ENCODE data around the gene FBXW7.

FBXW7 gene

GRCh38 chr4:152524427-152524826, 11.5 kb downstream of the FBXW7 start:
- H3K4me3 ChIP-seq (ENCODE audit: low read length, poor library complexity, severe bottlenecking): no peak overlapping the region
- H3K4me1 ChIP-seq (ENCODE audit: insufficient read depth, low read length, poor library complexity, severe bottlenecking): peaks cover 60% of the 10 kb centered on the region
- no peaks in the 10 kb centered on the region for H3K9me2 ChIP-seq (replicated peaks; ENCODE audit: low read depth, low read length)
- TF ChIP-seq CTCF (conservative IDR thresholded peaks at IDR 0.05; ENCODE audit: low read length) (no peak), EZH2phosphoT487 (IDR thresholded peaks at IDR 0.05; ENCODE audit: borderline replicate concordance) (no peak)
- no peaks in the 10 kb centered on the region for H3K36me3 ChIP-seq (ENCODE audit: insufficient read depth, low read length)
- no peak overlapping the region for H3K9ac ChIP-seq (ENCODE audit: low read depth, low read length, poor library complexity, severe bottlenecking)
- H2AFZ ChIP-seq (ENCODE audit: low read length): no peak overlapping the region
- no peaks in the 10 kb centered on the region for H3K9me3 ChIP-seq (ENCODE audit: insufficient read depth, low read depth, low read length)
- peak overlapping the region; percentile 30 for H3K4me2 ChIP-seq (ENCODE audit: low read depth, low read length, poor library complexity, severe bottlenecking)
- H3K27me3 ChIP-seq (ENCODE audit: insufficient read depth, low read length, poor library complexity, severe bottlenecking): no peaks in the 10 kb centered on the region
- peaks cover 50% of the 10 kb centered on the region for H4K20me1 ChIP-seq (ENCODE audit: insufficient read depth, low read length, poor library complexity, severe bottlenecking)
- 0 out of 2 replicates have a peak, but pooled peaks cover 3% of the 10 kb centered on the region for H3F3A ChIP-seq (ENCODE audit: low read depth)
- peaks cover 95% of the 10 kb centered on the region for H3K79me2 ChIP-seq (ENCODE audit: insufficient read depth, low read length)

GRCh38 chr4:152523731-152524130, 12.2 kb downstream of the FBXW7 start:
- H3K27me3 ChIP-seq (ENCODE audit: insufficient read depth, low read length, poor library complexity, severe bottlenecking): no peaks in the 10 kb centered on the region
- H3K4me3 ChIP-seq (ENCODE audit: low read length, poor library complexity, severe bottlenecking): no peak overlapping the region
- peaks cover 44% of the 10 kb centered on the region for H4K20me1 ChIP-seq (ENCODE audit: insufficient read depth, low read length, poor library complexity, severe bottlenecking)
- no peak overlapping the region for H2AFZ ChIP-seq (ENCODE audit: low read length)
- peaks cover 93% of the 10 kb centered on the region for H3K79me2 ChIP-seq (ENCODE audit: insufficient read depth, low read length)
- no peak overlapping the region for H3K9ac ChIP-seq (ENCODE audit: low read depth, low read length, poor library complexity, severe bottlenecking)
- H3K4me2 ChIP-seq (ENCODE audit: low read depth, low read length, poor library complexity, severe bottlenecking): peak overlapping the region; percentile 30
- 0 out of 2 replicates have a peak, but pooled peaks cover 3% of the 10 kb centered on the region for H3F3A ChIP-seq (ENCODE audit: low read depth)
- H3K9me2 ChIP-seq (replicated peaks; ENCODE audit: low read depth, low read length): no peaks in the 10 kb centered on the region
- H3K36me3 ChIP-seq (ENCODE audit: insufficient read depth, low read length): no peaks in the 10 kb centered on the region
- TF ChIP-seq EZH2phosphoT487 (IDR thresholded peaks at IDR 0.05; ENCODE audit: borderline replicate concordance) (no peak), CTCF (conservative IDR thresholded peaks at IDR 0.05; ENCODE audit: low read length) (no peak)
- peaks cover 57% of the 10 kb centered on the region for H3K4me1 ChIP-seq (ENCODE audit: insufficient read depth, low read length, poor library complexity, severe bottlenecking)
- H3K9me3 ChIP-seq (ENCODE audit: insufficient read depth, low read depth, low read length): no peaks in the 10 kb centered on the region

GRCh38 chr4:152522754-152523153, 13.1 kb downstream of the FBXW7 start:
- Histone ChIP-seq H3K36me3 (ENCODE audit: insufficient read depth, low read length) (no peaks in the 10 kb centered on the region), H3K4me2 (ENCODE audit: low read depth, low read length, poor library complexity, severe bottlenecking) (peak overlapping the region; percentile 30), H3K4me1 (ENCODE audit: insufficient read depth, low read length, poor library complexity, severe bottlenecking) (peaks cover 48% of the 10 kb centered on the region), H3K9ac (ENCODE audit: low read depth, low read length, poor library complexity, severe bottlenecking) (no peak overlapping the region), H3F3A (ENCODE audit: low read depth) (0 out of 2 replicates have a peak, but pooled peaks cover 3% of the 10 kb centered on the region), H3K79me2 (ENCODE audit: insufficient read depth, low read length) (peaks cover 85% of the 10 kb centered on the region), H2AFZ (ENCODE audit: low read length) (no peak overlapping the region), H3K4me3 (ENCODE audit: low read length, poor library complexity, severe bottlenecking) (no peak overlapping the region), H4K20me1 (ENCODE audit: insufficient read depth, low read length, poor library complexity, severe bottlenecking) (peaks cover 35% of the 10 kb centered on the region), H3K9me3 (ENCODE audit: insufficient read depth, low read depth, low read length) (no peaks in the 10 kb centered on the region), H3K9me2 (replicated peaks; ENCODE audit: low read depth, low read length) (no peaks in the 10 kb centered on the region), H3K27me3 (ENCODE audit: insufficient read depth, low read length, poor library complexity, severe bottlenecking) (no peaks in the 10 kb centered on the region)
- TF ChIP-seq CTCF (conservative IDR thresholded peaks at IDR 0.05; ENCODE audit: low read length): no peak
- no peak for TF ChIP-seq EZH2phosphoT487 (IDR thresholded peaks at IDR 0.05; ENCODE audit: borderline replicate concordance)

All from Loucy (cell line).